Transverse colon (tissue), 4 donors: ENCODE measurements around the gene ATG7. TPM values are rescaled to one million over a fixed set of nuclear protein-coding genes. Genes with fewer than 3 reads are reported as not detected.
A peak's percentile ranks its signal among the peaks of the same experiment; 100 is the strongest.

Experiments used
- DNase-seq: peaks from one replicate; pipeline ENCODE4 v3.0.0-alpha.2; 2019
- H3K27ac ChIP-seq, 4 donors: fragments of 200-600 bp; sonication (generic); 2 replicates each; pipeline ENCODE4 v1.5.1; 2016 to 2018; ENCODE audit warnings: inconsistent platforms in 4 of 4
- H3K27me3 ChIP-seq: fragments of 200-600 bp; sonication (generic); 2 replicates; pipeline ENCODE4 v1.5.1; 2017; ENCODE audit warnings: inconsistent platforms
- H3K36me3 ChIP-seq, 4 donors: fragments of 200-600 bp; sonication (generic); 2 replicates each; pipeline ENCODE4 v1.5.1; 2017 to 2019; ENCODE audit warnings: inconsistent platforms in 4 of 4
- H3K4me1 ChIP-seq, 4 donors: fragments of 200-600 bp; sonication (generic); 2 replicates each; pipeline ENCODE4 v1.5.1; 2017 to 2020; ENCODE audit warnings: inconsistent platforms in 4 of 4
- H3K4me3 ChIP-seq, 4 donors: fragments of 200-600 bp; sonication (generic); 1 replicate in 1 of 4; 2 replicates in 3 of 4; pipeline versions ENCODE4 v1.5.1 to v1.6.1; 2017 to 2019; ENCODE audit warnings: inconsistent platforms in 4 of 4
- H3K9me3 ChIP-seq, 2 donors: fragments of 200-600 bp; sonication (generic); 2 replicates each; pipeline ENCODE4 v1.5.1; 2017 to 2019; ENCODE audit warnings: inconsistent platforms in 2 of 2
- EP300 ChIP-seq: sonication (generic); formaldehyde crosslinking; IDR thresholded peaks from one replicate; pipeline ENCODE4 v1.6.1; 2017; ENCODE audit warnings: antibody characterized with exemption, low read depth
- POLR2A ChIP-seq: fragments of 450-650 bp; IDR thresholded peaks from one replicate; pipeline ENCODE4 v1.6.1; 2016; ENCODE audit warnings: antibody characterized with exemption, mild to moderate bottlenecking, moderate library complexity
- POLR2AphosphoS5 ChIP-seq, 3 donors: sonication (generic); formaldehyde crosslinking; IDR thresholded peaks; one replicate each; pipeline ENCODE4 v1.6.1; 2016; ENCODE audit warnings: antibody characterized with exemption in 3 of 3
- WGBS, 2 donors: methylation state at CpG; one replicate each; pipeline ENCODE4 v1.1.5; 2018; ENCODE audit warnings: low coverage in 1 of 2; 5-methylcytosine and 5-hydroxymethylcytosine counted together
- in situ Hi-C, 4 donors: fragments of 200-750 bp; cut with MboI; loops; one replicate each; pipeline versions ENCODE4 v1.15.0 to v1.15.1; 2017; ENCODE audit warnings: low sequenced_read_pairs in 3 of 4, low pct_ligation_motif_present in 1 of 4, low pct_unique_long_range_greater_than_20kb in 1 of 4
- intact Hi-C: fragments of 100-400 bp; cut with DNase I; formaldehyde crosslinking; loops from one replicate; pipeline ENCODE4 v1.15.1; 2023; ENCODE audit warnings: low total_unique reads
- total RNA-seq, 4 donors: library from RNA; depleted of rRNA; stranded (reverse); fragments of >200 nt; gene quantifications; one replicate each; pipeline ENCODE4 v1.1.0, GENCODE V29; 2016
- TF ChIP-seq, protein P1 (sequence below), 5 experiments: fragments of 200-600 bp in 3 of 5; fragments of 450-650 bp in 2 of 5; sonication (generic) in 3 of 5; IDR thresholded peaks; 1 replicate in 2 of 5; 2 replicates in 3 of 5; pipeline ENCODE4 v1.5.1; 2016 to 2017; ENCODE audit warnings: antibody characterized with exemption in 5 of 5, inconsistent platforms in 3 of 5, mild to moderate bottlenecking in 2 of 5, moderate library complexity in 1 of 5

The ATG7 gene
- total RNA-seq, 4 donors from 2014 or later, result 44.5 to 122 (median 75.0) TPM

GRCh38 chr3:11517601-11518000 is 245.4 kb downstream of the ATG7 start:
- Histone ChIP-seq H3K4me1 (peaks cover 0 to 14% (median 7%) of the 10 kb centered on the region in 4 donors), H3K27ac (no peak overlapping the region), H3K4me3 (no peak overlapping the region), H3K27me3 (no peaks in the 10 kb centered on the region), H3K36me3 (no peaks in the 10 kb centered on the region), H3K9me3 (no peaks in the 10 kb centered on the region)
- intact Hi-C loops (no loop called here), in situ Hi-C loops (loop anchor here in 1 of 4 donors (25.0 kb wide), 1 partner anchor 130 kb away; no protein-coding TSS in a partner anchor)
- DNase-seq, result no peak
- WGBS, 2 donors, result 97 to 99% methylated on average over 4 to 6 of the region's 6 CpGs
- TF ChIP-seq, protein P1, sequence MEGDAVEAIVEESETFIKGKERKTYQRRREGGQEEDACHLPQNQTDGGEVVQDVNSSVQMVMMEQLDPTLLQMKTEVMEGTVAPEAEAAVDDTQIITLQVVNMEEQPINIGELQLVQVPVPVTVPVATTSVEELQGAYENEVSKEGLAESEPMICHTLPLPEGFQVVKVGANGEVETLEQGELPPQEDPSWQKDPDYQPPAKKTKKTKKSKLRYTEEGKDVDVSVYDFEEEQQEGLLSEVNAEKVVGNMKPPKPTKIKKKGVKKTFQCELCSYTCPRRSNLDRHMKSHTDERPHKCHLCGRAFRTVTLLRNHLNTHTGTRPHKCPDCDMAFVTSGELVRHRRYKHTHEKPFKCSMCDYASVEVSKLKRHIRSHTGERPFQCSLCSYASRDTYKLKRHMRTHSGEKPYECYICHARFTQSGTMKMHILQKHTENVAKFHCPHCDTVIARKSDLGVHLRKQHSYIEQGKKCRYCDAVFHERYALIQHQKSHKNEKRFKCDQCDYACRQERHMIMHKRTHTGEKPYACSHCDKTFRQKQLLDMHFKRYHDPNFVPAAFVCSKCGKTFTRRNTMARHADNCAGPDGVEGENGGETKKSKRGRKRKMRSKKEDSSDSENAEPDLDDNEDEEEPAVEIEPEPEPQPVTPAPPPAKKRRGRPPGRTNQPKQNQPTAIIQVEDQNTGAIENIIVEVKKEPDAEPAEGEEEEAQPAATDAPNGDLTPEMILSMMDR (IDR thresholded peaks at IDR 0.05), result no peak
- TF ChIP-seq POLR2AphosphoS5 (IDR thresholded peaks at IDR 0.05) (no peak), EP300 (no peak), POLR2A (no peak)

DNA sequence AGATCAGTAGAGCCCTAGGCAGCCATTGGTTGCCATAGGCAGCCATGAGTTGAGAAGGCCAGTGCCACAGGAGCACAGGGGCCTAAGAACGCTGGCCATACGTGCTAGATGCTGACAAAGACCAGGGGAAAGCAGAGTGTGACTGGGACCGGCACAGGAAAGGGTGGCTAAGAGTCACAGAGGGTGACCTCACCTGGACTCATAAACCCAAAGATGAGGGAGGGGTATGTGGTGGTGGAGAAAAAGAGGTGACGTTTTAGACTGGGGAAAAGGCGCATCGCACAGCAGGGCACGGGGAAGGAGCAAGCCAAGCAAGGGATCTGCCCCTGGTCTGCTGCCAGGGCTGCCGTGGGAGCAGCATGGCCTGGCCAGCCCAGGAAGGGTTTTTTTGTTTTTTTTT is 249.0 kb downstream of the ATG7 start:
- TF ChIP-seq POLR2AphosphoS5 (IDR thresholded peaks at IDR 0.05), result no peak
- TF ChIP-seq POLR2A, result no peak
- no peak for TF ChIP-seq EP300
- TF ChIP-seq, protein P1 (IDR thresholded peaks at IDR 0.05), result no peak
- Histone ChIP-seq H3K27me3 (no peaks in the 10 kb centered on the region), H3K4me1 (no peaks in the 10 kb centered on the region), H3K36me3 (no peaks in the 10 kb centered on the region), H3K4me3 (no peak overlapping the region), H3K27ac (no peak overlapping the region), H3K9me3 (no peaks in the 10 kb centered on the region)
- no peak for DNase-seq
- in situ Hi-C loops (loop anchor here in 1 of 4 donors (25.0 kb wide), 1 partner anchor 134 kb away; no protein-coding TSS in a partner anchor), intact Hi-C loops (no loop called here)
- 96% methylated on average over 8 of the region's 8 CpGs; no CpG with 5 or more reads in 1 of the 2 donors for WGBS, 2 donors

GRCh38 chr3:11522398-11522715 is 250.2 kb downstream of the ATG7 start:
- Histone ChIP-seq H3K9me3 (no peaks in the 10 kb centered on the region), H3K27me3 (no peaks in the 10 kb centered on the region), H3K36me3 (no peaks in the 10 kb centered on the region), H3K27ac (no peak overlapping the region), H3K4me3 (no peak overlapping the region), H3K4me1 (no peaks in the 10 kb centered on the region)
- in situ Hi-C loops (loop anchor here in 1 of 4 donors (25.0 kb wide), 1 partner anchor 135 kb away; no protein-coding TSS in a partner anchor), intact Hi-C loops (no loop called here)
- WGBS, 2 donors, result 96% methylated on average over 5 of the region's 5 CpGs; no CpG with 5 or more reads in 1 of the 2 donors
- no peak for DNase-seq
- TF ChIP-seq POLR2AphosphoS5 (IDR thresholded peaks at IDR 0.05) (no peak), POLR2A (no peak), EP300 (no peak)
- TF ChIP-seq, protein P1 (IDR thresholded peaks at IDR 0.05), result no peak

- intact Hi-C loops (no loop called here), in situ Hi-C loops (loop anchor here in 1 of 4 donors (25.0 kb wide), 1 partner anchor 136 kb away; no protein-coding TSS in a partner anchor)
- DNase-seq, result no peak
- H3K9me3 ChIP-seq, result no peaks in the 10 kb centered on the region
- H3K27me3 ChIP-seq, result no peaks in the 10 kb centered on the region
- no peak overlapping the region for H3K4me3 ChIP-seq
- no peak for TF ChIP-seq EP300
- TF ChIP-seq POLR2A, result no peak
- TF ChIP-seq, protein P1 (IDR thresholded peaks at IDR 0.05), result no peak
- TF ChIP-seq POLR2AphosphoS5 (IDR thresholded peaks at IDR 0.05), result no peak
- peak overlapping the region; percentile 6 to 74 (median 30) for H3K27ac ChIP-seq
- H3K36me3 ChIP-seq, result no peaks in the 10 kb centered on the region
- WGBS, 2 donors, result 77 to 80% methylated on average over 7 to 8 of the region's 8 CpGs
- no peaks in the 10 kb centered on the region for H3K4me1 ChIP-seq
These were observed 250.9 kb downstream of the ATG7 start for GRCh38 chr3:11522953-11523571.
